Psoas muscle (tissue), 8 donors: ENCODE measurements around the gene LYPD8. TPM values are rescaled to one million over a fixed set of nuclear protein-coding genes. Genes with fewer than 3 reads are reported as not detected.

Experiments
- ATAC-seq, 4 donors: fragments of 200-7000 bp; cut with Tn5 transposase; one replicate each; pipeline ENCODE4 v1.9.1; 2020; ENCODE audit warnings: moderate library complexity in 3 of 4, mild to moderate bottlenecking in 2 of 4
- DNase-seq, 2 donors: peaks; one replicate each; pipeline ENCODE4 v3.0.0-alpha.2; 2020
- H3K27ac ChIP-seq: fragments of 200-600 bp; one replicate; pipeline ENCODE4 v1.8.0; 2022
- H3K27me3 ChIP-seq, 3 donors: fragments of 200-600 bp in 1 of 3; one replicate each; pipeline versions ENCODE4 v1.6.1 to v1.8.0; 2013 to 2022; ENCODE audit warnings: low read length in 2 of 3, mild to moderate bottlenecking in 2 of 3, moderate library complexity in 1 of 3; ENCODE audit not compliant: insufficient read depth in 3 of 3
- H3K36me3 ChIP-seq, 2 donors: fragments of 200-600 bp in 1 of 2; one replicate each; pipeline versions ENCODE4 v1.6.1 to v1.8.0; 2013 to 2022; ENCODE audit warnings: low read depth in 1 of 2, mild to moderate bottlenecking in 1 of 2, moderate library complexity in 1 of 2; ENCODE audit not compliant: insufficient read depth in 1 of 2
- H3K4me1 ChIP-seq: fragments of 200-600 bp; one replicate; pipeline ENCODE4 v1.8.0; 2022
- H3K4me3 ChIP-seq: fragments of 200-600 bp; one replicate; pipeline ENCODE4 v1.8.0; 2022; ENCODE audit warnings: mild to moderate bottlenecking
- H3K9me3 ChIP-seq: fragments of 200-600 bp; one replicate; pipeline ENCODE4 v1.8.0; 2022
- WGBS, 3 donors: extraction: QIAGEN DNeasy Blood & Tissue Kit; methylation state at CpG; one replicate each; pipeline versions ENCODE4 v1.1.6 to v1.1.7; 2013; 5-methylcytosine and 5-hydroxymethylcytosine counted together
- intact Hi-C, 2 donors: fragments of 100-400 bp; cut with DNase I; formaldehyde crosslinking; loops; one replicate each; pipeline versions ENCODE4 v1.11.0 to v1.14.2; 2022
- polyA plus RNA-seq, 3 donors: library from polyadenylated mRNA; stranded (reverse); fragments of 200-250 nt; gene quantifications; one replicate each; pipeline ENCODE4 v1.2.3, GENCODE V29; 2013
- total RNA-seq, 4 donors: library from RNA; stranded (reverse); fragmentation: NEBNext Ultra II Directional in 2 of 4; extraction: Animal tissue kit (Norgen Biotek cat#: 25700) in 2 of 4; gene quantifications; one replicate each; pipeline versions ENCODE4 v1.2.1 to v1.2.4, GENCODE V29; 2021 to 2023
- TF ChIP-seq, protein P1 (sequence below): fragments of 200-600 bp; IDR thresholded peaks from one replicate; pipeline ENCODE4 v1.8.0; 2022; ENCODE audit warnings: antibody characterized with exemption
- donor health status: healthy with polysubstance abuse.
- donor health status: DM: no; HTN: no; CAD: no; lungs with moderate emphysema.
- donor health status: Bipolar disorder and iron deficiency.
- donor health status: healthy.
- donor health status: DM: yes; HTN: yes; CAD: no.
- donor health status: DM: no; HTN: no; CAD: no.
- donor health status: DM: no; HTN: no; CAD: no.
- donor health status: DM: yes; HTN: yes; CAD: no.

LYPD8 gene
- total and polyA plus RNA-seq, 7 donors, result not detected

DNA sequence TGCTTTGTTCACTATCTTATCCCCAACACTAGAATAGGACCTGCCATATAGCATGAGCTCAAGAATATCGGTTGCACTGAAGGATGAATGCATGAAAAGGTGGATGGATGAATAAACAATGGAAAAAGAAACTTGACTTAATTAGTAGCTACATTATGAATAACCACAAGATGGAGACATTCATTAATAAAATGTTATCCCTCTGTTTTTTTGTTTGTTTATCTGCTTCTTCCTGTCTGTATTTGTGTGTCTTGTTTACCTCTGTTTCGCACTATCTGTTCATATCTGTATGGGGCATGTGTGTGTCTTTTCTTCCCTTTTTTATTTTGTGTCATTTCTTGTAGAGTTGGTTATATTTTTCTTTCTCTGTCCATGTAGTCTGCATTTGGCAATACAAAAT lies 51.9 kb downstream of the LYPD8 start:
- DNase-seq (no peak), ATAC-seq (no peak)
- H3K27ac ChIP-seq, result no peak overlapping the region
- H3K27me3 ChIP-seq, result peaks cover 0 to 2% (median 0%) of the 10 kb centered on the region in 3 donors
- TF ChIP-seq, protein P1, sequence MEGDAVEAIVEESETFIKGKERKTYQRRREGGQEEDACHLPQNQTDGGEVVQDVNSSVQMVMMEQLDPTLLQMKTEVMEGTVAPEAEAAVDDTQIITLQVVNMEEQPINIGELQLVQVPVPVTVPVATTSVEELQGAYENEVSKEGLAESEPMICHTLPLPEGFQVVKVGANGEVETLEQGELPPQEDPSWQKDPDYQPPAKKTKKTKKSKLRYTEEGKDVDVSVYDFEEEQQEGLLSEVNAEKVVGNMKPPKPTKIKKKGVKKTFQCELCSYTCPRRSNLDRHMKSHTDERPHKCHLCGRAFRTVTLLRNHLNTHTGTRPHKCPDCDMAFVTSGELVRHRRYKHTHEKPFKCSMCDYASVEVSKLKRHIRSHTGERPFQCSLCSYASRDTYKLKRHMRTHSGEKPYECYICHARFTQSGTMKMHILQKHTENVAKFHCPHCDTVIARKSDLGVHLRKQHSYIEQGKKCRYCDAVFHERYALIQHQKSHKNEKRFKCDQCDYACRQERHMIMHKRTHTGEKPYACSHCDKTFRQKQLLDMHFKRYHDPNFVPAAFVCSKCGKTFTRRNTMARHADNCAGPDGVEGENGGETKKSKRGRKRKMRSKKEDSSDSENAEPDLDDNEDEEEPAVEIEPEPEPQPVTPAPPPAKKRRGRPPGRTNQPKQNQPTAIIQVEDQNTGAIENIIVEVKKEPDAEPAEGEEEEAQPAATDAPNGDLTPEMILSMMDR, result no peak
- 51 to 80% (median 73%) methylated on average over 2 of the region's 2 CpGs for WGBS, 3 donors
- intact Hi-C loops, result no loop called here
- H3K4me3 ChIP-seq, result no peak overlapping the region
- H3K4me1 ChIP-seq, result no peaks in the 10 kb centered on the region
- no peaks in the 10 kb centered on the region for H3K36me3 ChIP-seq
- no peaks in the 10 kb centered on the region for H3K9me3 ChIP-seq

DNA sequence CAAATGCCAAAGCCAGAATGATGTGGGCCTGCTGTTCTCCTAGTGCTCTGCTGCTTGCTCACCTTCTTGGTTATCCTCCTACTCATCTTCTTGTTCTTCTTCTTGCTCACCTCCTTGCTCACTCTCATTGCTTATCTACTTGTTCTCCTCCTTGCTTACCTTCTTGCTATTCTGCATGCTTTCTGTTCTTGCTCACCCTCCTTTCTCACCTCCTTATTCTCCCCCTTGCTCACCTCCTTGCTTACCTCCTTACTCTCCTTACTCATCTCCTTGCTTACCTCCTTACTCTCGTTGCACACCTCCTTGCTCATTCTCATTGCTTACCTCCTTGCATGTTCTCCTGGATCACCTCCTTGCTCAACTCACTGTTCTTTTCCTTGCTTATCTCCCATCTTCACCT lies 52.8 kb downstream of the LYPD8 start, which contains the start of gene OR14I1:
Gene OR14I1 (minus strand): TSS at position 53 of the 400 bp plus-strand sequence.
- H3K27ac ChIP-seq, result no peak within 1 kb of the TSS
- no peak within 1 kb of the TSS for H3K4me3 ChIP-seq
- H3K4me1 ChIP-seq, result no peaks in the 10 kb centered on the region
- peaks cover 0 to 2% (median 0%) of the 10 kb centered on the region in 3 donors for H3K27me3 ChIP-seq
- intact Hi-C loops, result no loop called here
- DNase-seq (no peak), ATAC-seq (no peak)
- TF ChIP-seq, protein P1, result no peak
- no peaks in the 10 kb centered on the region for H3K9me3 ChIP-seq
- H3K36me3 ChIP-seq, result no peaks in the 10 kb centered on the region
- WGBS, 3 donors, result 53 to 68% (median 64%) methylated on average over 1 of the region's 1 CpG

DNA sequence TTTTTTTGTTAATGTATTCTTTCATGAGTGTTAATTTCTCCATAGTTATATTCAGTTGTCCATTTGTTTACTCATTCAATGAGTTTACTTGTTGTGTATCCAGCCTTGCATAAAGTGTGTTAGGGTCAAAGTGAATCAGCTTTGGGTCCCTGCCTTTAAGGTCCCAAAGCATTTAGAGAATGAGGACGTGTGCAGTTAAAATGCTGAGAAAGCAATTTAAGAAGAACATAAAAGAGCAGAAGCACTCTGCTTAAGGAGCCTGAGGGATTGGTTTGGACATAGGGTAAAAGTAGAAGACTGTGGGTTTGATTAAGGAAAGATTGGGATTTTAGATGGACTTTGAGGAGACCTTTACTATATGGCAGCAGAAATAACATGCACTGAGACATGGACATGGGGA lies 56.5 kb downstream of the LYPD8 start:
- TF ChIP-seq, protein P1, result no peak
- ATAC-seq (no peak), DNase-seq (no peak)
- Histone ChIP-seq H3K27ac (no peak overlapping the region), H3K4me3 (no peak overlapping the region), H3K27me3 (peaks cover 0 to 2% (median 0%) of the 10 kb centered on the region in 3 donors), H3K36me3 (no peaks in the 10 kb centered on the region), H3K4me1 (no peaks in the 10 kb centered on the region), H3K9me3 (no peaks in the 10 kb centered on the region)
- 42 to 55% (median 43%) methylated on average over 1 of the region's 1 CpG for WGBS, 3 donors
- intact Hi-C loops, result loop anchor here in 1 of 2 donors (5.0 kb wide), 1 partner anchor 108 kb away; no protein-coding TSS in a partner anchor

DNA sequence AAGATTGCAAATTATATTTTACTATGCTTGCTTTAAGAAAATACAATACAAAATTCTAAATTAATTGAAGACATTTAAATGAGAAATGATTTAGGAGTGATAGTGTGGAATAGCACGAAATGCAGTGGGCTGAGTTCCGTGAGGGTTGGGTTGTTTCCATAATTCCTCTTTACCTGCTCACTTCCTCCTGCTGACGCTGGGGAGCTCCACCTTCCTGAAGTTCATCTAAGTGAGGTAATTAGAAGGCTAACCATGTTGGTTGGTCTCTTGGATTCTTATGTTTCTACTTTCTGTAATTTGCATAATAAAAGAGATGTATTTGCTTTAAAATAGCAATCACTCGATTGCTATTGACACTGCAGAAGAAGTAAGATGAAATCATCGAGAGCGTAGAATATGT lies 57.7 kb downstream of the LYPD8 start:
- no peaks in the 10 kb centered on the region for H3K36me3 ChIP-seq
- intact Hi-C loops, result loop anchor here in 1 of 2 donors (5.0 kb wide), 1 partner anchor 109 kb away; no protein-coding TSS in a partner anchor
- H3K9me3 ChIP-seq, result no peaks in the 10 kb centered on the region
- H3K27me3 ChIP-seq, result peaks cover 0 to 2% (median 0%) of the 10 kb centered on the region in 3 donors
- ATAC-seq (no peak), DNase-seq (no peak)
- TF ChIP-seq, protein P1, result no peak
- no peak overlapping the region for H3K4me3 ChIP-seq
- no peak overlapping the region for H3K27ac ChIP-seq
- 72 to 77% (median 75%) methylated on average over 6 of the region's 6 CpGs for WGBS, 3 donors
- H3K4me1 ChIP-seq, result no peaks in the 10 kb centered on the region

DNA sequence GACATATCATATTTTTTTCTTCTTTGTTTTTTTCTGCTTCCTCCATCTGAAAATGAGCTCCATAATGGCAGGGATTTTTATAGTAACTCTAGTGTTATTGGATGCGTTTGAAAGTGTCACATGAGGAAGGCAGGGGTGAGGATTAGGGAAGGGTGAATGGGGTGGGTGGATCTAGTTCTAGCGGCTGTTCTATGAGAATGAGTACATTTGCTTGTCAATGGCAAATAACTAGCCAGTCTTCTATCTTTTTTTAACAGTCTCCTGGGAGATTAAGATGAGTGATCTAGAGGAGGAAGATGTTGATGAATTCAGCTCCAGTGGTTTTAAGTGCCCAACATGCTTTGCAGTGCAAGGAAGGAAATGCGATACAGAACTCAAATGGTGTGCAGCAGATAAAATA lies 58.8 kb downstream of the LYPD8 start:
- 81 to 82% (median 81%) methylated on average over 3 of the region's 3 CpGs for WGBS, 3 donors
- TF ChIP-seq, protein P1, result no peak
- Histone ChIP-seq H3K9me3 (no peaks in the 10 kb centered on the region), H3K4me1 (no peaks in the 10 kb centered on the region), H3K36me3 (no peaks in the 10 kb centered on the region), H3K27ac (no peak overlapping the region), H3K4me3 (no peak overlapping the region), H3K27me3 (peaks cover 0 to 4% (median 0%) of the 10 kb centered on the region in 3 donors)
- ATAC-seq (no peak), DNase-seq (no peak)
- intact Hi-C loops, result loop anchor here in 1 of 2 donors (5.0 kb wide), 1 partner anchor 111 kb away; no protein-coding TSS in a partner anchor
